ENCODE data around the gene SHPK. TPM values are rescaled to one million over a fixed set of nuclear protein-coding genes. Genes with fewer than 3 reads are reported as not detected.

Gene SHPK
- total RNA-seq, 1 donor: 15.0 TPM

DNA sequence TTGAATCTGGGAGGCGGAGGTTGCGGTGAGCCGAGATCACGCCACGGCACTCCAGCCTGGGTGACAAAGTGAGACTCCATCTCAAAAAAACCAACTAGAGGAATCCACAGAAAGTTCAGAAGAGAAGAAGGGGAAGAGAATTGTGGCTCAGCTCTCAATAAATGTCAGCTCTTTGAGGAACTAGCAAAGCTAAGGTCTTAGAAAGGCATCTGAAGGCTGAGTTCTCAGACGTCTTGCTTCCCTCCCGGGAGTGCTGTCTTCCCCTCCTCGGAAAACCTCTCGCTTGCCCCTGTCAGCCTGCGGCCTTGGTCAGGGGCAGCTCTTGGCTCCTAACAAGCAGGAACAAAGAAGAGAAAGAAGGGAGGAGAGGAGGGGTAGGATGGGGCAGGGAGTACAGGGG is 5.3 kb downstream of the SHPK start:
- TF ChIP-seq, protein P1, sequence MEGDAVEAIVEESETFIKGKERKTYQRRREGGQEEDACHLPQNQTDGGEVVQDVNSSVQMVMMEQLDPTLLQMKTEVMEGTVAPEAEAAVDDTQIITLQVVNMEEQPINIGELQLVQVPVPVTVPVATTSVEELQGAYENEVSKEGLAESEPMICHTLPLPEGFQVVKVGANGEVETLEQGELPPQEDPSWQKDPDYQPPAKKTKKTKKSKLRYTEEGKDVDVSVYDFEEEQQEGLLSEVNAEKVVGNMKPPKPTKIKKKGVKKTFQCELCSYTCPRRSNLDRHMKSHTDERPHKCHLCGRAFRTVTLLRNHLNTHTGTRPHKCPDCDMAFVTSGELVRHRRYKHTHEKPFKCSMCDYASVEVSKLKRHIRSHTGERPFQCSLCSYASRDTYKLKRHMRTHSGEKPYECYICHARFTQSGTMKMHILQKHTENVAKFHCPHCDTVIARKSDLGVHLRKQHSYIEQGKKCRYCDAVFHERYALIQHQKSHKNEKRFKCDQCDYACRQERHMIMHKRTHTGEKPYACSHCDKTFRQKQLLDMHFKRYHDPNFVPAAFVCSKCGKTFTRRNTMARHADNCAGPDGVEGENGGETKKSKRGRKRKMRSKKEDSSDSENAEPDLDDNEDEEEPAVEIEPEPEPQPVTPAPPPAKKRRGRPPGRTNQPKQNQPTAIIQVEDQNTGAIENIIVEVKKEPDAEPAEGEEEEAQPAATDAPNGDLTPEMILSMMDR (IDR thresholded peaks at IDR 0.05; ENCODE audit: insufficient read depth, low read length): no peak
- no peak for DNase-seq (ENCODE audit: low read depth)
- H3K4me3 ChIP-seq (ENCODE audit: low read depth, low read length): no peak overlapping the region

DNA sequence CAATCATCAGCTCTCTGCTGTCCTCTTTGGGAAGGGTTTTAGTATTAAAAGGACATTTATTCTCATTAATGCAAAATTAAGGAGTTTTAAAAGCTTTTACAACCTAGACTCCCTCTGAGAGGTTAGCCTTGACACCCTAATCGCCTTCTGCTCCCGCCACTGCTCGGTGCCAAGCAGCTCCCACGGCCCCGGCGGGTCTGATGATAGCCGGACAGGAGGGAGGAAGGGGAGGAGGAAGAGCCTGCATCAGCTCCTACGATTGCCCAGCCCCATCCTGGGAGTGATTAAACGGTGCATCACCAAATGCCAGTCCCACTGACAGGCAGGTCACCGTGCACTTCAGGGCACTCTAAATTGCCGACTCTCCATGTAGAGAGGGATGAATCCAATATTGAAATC is 8.3 kb downstream of the SHPK start:
- TF ChIP-seq, protein P1 (IDR thresholded peaks at IDR 0.05; ENCODE audit: insufficient read depth, low read length): no peak
- H3K4me3 ChIP-seq (ENCODE audit: low read depth, low read length): no peak overlapping the region
- DNase-seq (ENCODE audit: low read depth): no peak

DNA sequence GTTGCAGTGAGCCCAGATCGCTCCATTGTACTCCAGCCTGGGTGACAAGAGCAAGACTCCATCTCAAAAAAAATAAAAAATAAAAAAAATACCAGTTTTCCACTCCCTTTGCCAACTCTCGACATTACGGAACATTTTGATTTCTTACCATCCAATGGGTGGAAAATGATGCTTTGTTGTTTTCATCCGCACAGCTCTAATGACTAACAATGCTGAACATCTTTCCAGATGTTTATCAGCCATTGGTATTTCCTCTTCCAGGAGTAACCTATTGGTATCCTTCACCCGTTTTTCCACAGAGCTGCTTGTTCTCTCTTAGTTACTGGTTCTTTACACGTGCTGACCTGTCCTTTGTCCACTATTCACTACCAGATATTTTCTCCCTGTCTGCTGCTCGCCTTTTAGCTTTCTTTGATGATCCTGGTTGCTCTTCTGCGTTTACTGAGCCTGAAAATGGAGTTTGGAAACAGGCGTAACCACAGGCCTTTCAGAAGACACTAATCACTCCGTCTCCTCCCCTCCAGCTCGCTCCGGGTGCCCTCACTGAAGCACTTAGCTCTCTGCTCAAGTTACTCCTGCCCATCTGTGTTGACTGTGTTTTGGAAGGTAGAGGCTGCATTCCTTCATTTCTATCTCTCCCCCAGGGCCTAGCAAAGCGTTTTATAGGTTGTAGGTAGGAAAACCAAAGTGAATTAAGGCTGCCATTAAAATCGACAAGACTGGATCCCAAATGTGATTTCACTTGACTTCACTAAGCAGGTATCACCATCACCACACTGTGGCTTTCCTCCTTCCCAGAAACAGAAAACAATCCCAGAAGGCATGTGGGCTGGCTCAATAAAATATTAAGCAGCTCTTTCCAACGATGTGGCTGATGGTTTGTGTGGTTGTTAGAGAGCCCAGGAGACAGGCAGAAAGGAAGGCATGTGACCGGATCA is 8.9 kb downstream of the SHPK start:
- TF ChIP-seq, protein P1 (IDR thresholded peaks at IDR 0.05; ENCODE audit: insufficient read depth, low read length): no peak
- DNase-seq (ENCODE audit: low read depth): no peak
- no peak overlapping the region for H3K4me3 ChIP-seq (ENCODE audit: low read depth, low read length)

DNA sequence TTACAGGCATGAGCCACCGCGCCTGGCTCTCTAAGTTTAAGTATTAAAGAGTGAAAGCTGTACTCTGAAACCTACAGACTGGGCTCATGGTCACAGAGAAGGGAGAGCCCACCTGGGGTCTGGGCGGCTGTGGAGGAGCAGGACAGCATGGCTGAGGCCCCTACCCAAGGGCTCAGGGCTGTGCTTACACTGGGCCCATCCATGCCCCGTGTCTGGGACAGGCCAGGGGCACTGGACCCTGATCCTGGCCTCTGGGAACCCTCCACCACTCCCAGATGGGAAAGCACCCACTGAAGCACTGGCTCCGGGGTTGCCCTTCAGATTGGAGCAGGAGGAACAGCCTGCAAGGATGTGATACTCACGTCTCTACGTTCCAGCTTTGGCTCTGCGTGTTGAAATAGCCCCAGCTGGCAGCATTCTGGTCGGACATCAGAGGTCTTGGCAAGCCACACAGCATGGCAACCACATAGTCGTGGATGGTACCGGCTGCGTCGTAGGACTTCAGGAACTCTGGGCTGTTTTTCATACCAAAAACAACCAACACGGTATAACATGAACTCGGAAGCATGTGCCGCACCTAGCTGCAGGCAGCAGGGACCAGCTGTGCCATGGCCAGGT is 13.0 kb downstream of the SHPK start:
- H3K4me3 ChIP-seq (ENCODE audit: low read depth, low read length): no peak overlapping the region
- DNase-seq (ENCODE audit: low read depth): no peak
- TF ChIP-seq, protein P1 (IDR thresholded peaks at IDR 0.05; ENCODE audit: insufficient read depth, low read length): no peak

DNA sequence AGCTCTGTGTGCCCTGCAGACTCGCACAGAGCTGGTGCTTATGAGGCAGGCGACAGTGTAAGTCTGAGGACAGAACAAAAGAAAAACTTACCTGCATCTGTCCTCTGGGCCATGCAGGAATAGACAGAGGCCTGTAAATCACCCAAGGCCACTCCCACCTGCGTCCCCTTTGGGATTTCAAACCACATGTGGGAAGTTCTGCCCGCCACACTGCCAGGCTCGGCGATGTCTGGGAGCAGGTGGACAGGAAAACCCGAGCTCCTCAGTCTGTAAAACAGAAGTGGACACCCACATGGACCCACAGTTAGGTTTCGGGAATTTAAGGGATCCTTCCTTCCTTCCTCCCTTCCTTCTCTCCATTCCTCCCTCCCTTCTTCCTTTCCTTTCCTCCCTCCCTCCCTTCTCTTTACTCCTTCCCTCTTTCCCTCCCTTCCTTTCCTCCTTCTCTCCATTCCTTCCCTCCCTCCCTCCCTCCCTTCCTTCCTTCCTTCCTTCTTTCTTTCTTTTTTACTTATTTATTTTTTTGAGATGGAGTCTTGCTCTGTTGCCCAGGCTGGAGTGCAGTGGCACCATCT is 14.8 kb downstream of the SHPK start:
- TF ChIP-seq, protein P1 (IDR thresholded peaks at IDR 0.05; ENCODE audit: insufficient read depth, low read length): no peak
- no peak for DNase-seq (ENCODE audit: low read depth)
- no peak overlapping the region for H3K4me3 ChIP-seq (ENCODE audit: low read depth, low read length)

DNA sequence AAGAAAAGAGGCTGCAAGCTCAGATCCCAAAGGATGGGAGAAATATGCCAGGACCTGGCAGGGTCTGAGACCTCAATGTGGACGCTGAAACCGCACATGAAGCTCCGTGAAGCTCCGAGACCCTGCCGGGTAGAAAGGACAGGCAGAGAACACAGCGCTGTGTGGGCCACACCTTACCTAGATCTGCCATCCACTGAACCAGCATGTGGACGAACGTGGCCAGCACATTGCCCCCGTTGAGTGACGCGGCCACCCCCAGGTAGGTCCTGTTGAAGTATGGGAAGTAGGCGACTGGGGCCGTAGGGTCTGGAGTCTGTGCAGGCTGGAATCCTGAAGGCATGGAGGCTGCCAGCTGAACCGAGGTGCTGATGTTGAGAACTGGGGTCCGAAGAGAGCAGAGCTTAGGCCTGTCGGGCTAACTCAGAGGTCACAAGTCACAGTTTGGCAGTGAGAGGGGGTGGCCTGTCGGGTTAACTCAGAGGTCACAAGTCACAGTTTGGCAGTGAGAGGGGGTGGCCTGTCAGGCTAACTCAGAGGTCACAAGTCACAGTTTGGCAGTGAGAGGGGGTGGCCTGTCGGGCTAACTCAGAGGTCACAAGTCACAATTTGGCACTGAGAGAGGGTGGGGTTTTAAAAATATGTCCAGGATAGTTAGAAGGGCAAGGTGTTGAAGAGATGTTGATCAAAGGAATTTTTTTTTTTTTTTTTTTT is 20.7 kb downstream of the SHPK start:
- H3K4me3 ChIP-seq (ENCODE audit: low read depth, low read length): no peak overlapping the region

More for the DNA sequence above, 20.7 kb downstream of the SHPK start:
- DNase-seq (ENCODE audit: low read depth): no peak
- TF ChIP-seq, protein P1 (IDR thresholded peaks at IDR 0.05; ENCODE audit: insufficient read depth, low read length): no peak
